ENCODE data around the gene CIAO2A. TPM values are rescaled to one million over a fixed set of nuclear protein-coding genes. Genes with fewer than 3 reads are reported as not detected.
A peak's percentile ranks its signal among the peaks of the same experiment; 100 is the strongest.

The CIAO2A gene
- total RNA-seq, 1 experiment from 2014 or later = 38.7 TPM

DNA sequence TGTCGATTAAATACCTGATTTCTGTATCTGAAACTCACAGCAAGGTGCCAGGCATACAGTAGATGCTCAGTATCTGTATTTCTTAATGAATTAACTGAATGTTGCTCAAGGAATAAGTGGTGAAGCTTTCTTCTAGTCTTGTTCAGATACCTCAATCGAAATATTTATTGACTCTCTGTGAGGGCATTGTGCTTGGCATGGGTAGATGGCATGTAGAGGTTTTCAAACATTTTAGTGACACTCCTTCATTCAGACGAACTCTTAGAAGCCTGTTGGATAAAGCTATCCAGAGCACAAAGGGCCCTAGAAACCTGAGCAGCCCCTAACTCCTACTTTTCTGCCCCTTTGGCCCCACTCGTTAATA is 1.8 kb upstream of the CIAO2A start:
- Mint-ChIP-seq H3K27ac (ENCODE audit: low read depth, unreplicated experiment) (peak overlapping the region; percentile 98), H3K4me1 (ENCODE audit: insufficient read depth, unreplicated experiment) (peaks cover 26% of the 10 kb centered on the region), H3K4me3 (ENCODE audit: unreplicated experiment) (peak overlapping the region; percentile 92), H3K36me3 (ENCODE audit: insufficient read depth, unreplicated experiment) (peaks cover 35% of the 10 kb centered on the region), H3K27me3 (ENCODE audit: insufficient read depth, unreplicated experiment) (no peaks in the 10 kb centered on the region), H3K9me3 (ENCODE audit: unreplicated experiment) (no peaks in the 10 kb centered on the region)
- CTCF ChIA-PET = no interaction called here
- DNase-seq (ENCODE audit: unreplicated experiment) = no peak
- intact Hi-C loops (cut with micrococcal nuclease) = loop anchor here (2.0 kb wide), 1 partner anchor 57 kb away; no protein-coding TSS in a partner anchor
- TF ChIP-seq, protein P1, sequence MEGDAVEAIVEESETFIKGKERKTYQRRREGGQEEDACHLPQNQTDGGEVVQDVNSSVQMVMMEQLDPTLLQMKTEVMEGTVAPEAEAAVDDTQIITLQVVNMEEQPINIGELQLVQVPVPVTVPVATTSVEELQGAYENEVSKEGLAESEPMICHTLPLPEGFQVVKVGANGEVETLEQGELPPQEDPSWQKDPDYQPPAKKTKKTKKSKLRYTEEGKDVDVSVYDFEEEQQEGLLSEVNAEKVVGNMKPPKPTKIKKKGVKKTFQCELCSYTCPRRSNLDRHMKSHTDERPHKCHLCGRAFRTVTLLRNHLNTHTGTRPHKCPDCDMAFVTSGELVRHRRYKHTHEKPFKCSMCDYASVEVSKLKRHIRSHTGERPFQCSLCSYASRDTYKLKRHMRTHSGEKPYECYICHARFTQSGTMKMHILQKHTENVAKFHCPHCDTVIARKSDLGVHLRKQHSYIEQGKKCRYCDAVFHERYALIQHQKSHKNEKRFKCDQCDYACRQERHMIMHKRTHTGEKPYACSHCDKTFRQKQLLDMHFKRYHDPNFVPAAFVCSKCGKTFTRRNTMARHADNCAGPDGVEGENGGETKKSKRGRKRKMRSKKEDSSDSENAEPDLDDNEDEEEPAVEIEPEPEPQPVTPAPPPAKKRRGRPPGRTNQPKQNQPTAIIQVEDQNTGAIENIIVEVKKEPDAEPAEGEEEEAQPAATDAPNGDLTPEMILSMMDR (IDR thresholded peaks at IDR 0.05; ENCODE audit: unreplicated experiment) = no peak
- no TSS peak for BruUV-seq (replicated peaks)
- POLR2A ChIA-PET = interaction anchor here (0.6 to 4.9 kb wide), 15 partner anchors 10 to 938 kb away, joined by 3 to 64 read pairs (median 5); partner anchors contain the start of genes PPIB and RPS27L

DNA sequence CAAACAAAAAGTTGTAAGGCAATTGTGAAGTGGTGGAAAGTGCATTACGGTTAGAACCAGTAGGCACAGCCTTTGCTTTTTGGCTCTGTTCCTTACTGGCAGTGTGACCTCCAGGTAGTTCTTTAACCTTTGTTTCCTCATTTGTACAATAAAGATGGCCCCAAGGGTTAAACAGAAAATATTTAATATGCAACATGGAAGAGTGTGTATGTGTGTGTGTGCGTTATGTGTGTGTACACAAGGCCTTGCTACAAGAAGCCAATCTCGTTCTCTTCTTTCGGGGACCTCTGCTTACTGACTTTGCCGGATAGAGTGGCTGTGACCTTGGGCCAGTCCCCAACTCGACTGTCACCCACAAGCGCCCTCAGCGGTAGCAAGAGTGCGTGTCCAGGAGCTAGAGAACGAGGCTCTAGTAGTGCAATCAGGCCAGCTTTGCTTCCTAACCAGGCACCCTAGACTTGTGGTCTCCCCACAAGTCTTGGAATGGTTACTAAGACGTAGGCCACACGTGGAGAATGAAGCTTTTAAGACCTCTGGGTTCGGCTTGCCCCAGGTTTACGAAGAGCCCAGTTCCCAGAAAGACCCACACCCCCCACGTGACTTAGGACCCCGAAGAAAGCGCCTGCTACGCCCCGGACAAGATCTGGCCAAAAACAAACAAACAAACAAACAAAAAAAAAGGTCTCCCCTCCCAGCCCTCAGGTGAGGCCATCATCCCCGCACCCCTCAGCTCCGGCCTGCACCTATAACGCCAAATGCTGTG is 593 bp downstream of the CIAO2A start:
- TSS peak; percentile 64 for BruUV-seq (replicated peaks)
- Mint-ChIP-seq H3K4me3 (ENCODE audit: unreplicated experiment) (peak overlapping the region; percentile 92), H3K4me1 (ENCODE audit: insufficient read depth, unreplicated experiment) (peaks cover 27% of the 10 kb centered on the region), H3K36me3 (ENCODE audit: insufficient read depth, unreplicated experiment) (peaks cover 45% of the 10 kb centered on the region), H3K27me3 (ENCODE audit: insufficient read depth, unreplicated experiment) (no peaks in the 10 kb centered on the region), H3K27ac (ENCODE audit: low read depth, unreplicated experiment) (peak overlapping the region; percentile 96), H3K9me3 (ENCODE audit: unreplicated experiment) (no peaks in the 10 kb centered on the region)
- CTCF ChIA-PET = interaction anchor here (0.5 to 1.7 kb wide), 8 partner anchors 10 to 260 kb away, joined by 3 to 11 read pairs (median 4); partner anchors contain the start of gene HERC1
- TF ChIP-seq, protein P1 (IDR thresholded peaks at IDR 0.05; ENCODE audit: unreplicated experiment) = no peak
- intact Hi-C loops (cut with micrococcal nuclease) = no loop called here
- DNase-seq (ENCODE audit: unreplicated experiment) = peak; percentile 36
- POLR2A ChIA-PET = interaction anchor here (0.6 to 4.9 kb wide), 48 partner anchors 9 to 713 kb away, joined by 3 to 64 read pairs (median 4); partner anchors contain the start of genes DAPK2, HERC1, PPIB and TRIP4

DNA sequence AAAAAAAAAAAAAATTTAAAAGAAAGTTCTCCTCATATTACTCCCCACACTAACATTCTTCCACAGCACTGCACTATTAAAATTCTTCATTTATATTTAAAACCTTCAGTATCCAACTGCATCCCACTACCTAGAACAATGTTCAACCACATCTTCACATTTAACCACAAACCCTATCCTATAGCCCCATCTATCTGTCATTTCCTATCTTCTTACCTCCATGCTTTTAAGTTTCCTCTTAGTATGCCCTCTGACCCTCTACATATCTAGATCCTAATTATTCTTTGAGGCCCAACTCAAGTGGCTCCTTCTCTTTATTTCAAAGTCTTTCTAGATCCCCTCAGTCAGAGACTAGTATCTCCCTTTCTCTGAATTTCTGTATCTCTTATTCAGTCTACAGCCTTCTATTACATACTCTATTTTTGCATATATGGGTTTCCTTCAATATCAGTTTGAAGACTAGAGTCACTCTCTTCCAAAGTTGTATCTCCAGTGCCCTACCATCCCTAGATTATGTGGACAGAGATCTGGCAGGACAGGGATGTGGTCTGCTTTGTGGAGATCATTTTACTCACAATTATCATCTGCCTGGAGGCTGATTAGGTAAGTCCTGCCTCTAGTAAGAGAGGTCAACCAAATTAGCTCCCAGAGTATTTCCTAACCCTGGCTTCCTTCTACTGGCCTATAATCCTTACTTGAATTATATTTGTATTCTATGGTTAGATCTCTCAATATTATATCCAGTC is 1.4 kb downstream of the CIAO2A start:
- peaks cover 50% of the 10 kb centered on the region for H3K36me3 Mint-ChIP-seq (ENCODE audit: insufficient read depth, unreplicated experiment)
- H3K27me3 Mint-ChIP-seq (ENCODE audit: insufficient read depth, unreplicated experiment) = no peaks in the 10 kb centered on the region
- POLR2A ChIA-PET = interaction anchor here (0.5 to 4.9 kb wide), 11 partner anchors 9 to 853 kb away, joined by 3 to 64 read pairs (median 5); partner anchors contain the start of gene PPIB
- BruUV-seq (replicated peaks) = no TSS peak
- H3K27ac Mint-ChIP-seq (ENCODE audit: low read depth, unreplicated experiment) = peak overlapping the region; percentile 96
- H3K4me3 Mint-ChIP-seq (ENCODE audit: unreplicated experiment) = peak overlapping the region; percentile 92
- H3K9me3 Mint-ChIP-seq (ENCODE audit: unreplicated experiment) = no peaks in the 10 kb centered on the region
- H3K4me1 Mint-ChIP-seq (ENCODE audit: insufficient read depth, unreplicated experiment) = peaks cover 20% of the 10 kb centered on the region
- TF ChIP-seq, protein P1 (IDR thresholded peaks at IDR 0.05; ENCODE audit: unreplicated experiment) = no peak
- peak; percentile 22 for DNase-seq (ENCODE audit: unreplicated experiment)
- CTCF ChIA-PET = interaction anchor here (0.5 to 1.7 kb wide), 3 partner anchors 16 to 63 kb away, joined by 3 to 7 read pairs (median 3); no protein-coding TSS in a partner anchor
- intact Hi-C loops (cut with micrococcal nuclease) = no loop called here

DNA sequence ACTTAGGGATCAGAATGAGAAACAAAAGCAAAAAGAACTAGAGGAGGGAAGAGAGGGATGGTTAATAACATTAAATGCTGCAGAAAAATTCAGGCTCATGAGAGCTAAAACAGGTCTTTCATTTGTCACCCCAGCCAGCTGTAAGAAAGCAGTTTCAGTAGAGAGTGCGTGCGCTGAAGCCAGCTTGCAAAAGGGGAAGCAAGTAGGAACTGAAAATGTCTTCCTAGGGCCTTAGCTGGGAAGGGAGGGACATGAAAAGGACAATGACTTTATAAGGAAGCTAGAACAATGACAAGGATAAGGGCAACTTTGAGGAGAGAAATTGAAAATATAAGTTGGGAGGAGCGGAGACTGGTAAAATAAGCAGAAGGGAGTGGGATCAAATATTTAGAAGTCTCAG is 3.1 kb downstream of the CIAO2A start:
- Mint-ChIP-seq H3K4me1 (ENCODE audit: insufficient read depth, unreplicated experiment) (peaks cover 20% of the 10 kb centered on the region), H3K27me3 (ENCODE audit: insufficient read depth, unreplicated experiment) (no peaks in the 10 kb centered on the region), H3K9me3 (ENCODE audit: unreplicated experiment) (no peaks in the 10 kb centered on the region), H3K27ac (ENCODE audit: low read depth, unreplicated experiment) (peak overlapping the region; percentile 14), H3K4me3 (ENCODE audit: unreplicated experiment) (no peak overlapping the region), H3K36me3 (ENCODE audit: insufficient read depth, unreplicated experiment) (peaks cover 56% of the 10 kb centered on the region)
- no peak for DNase-seq (ENCODE audit: unreplicated experiment)
- CTCF ChIA-PET = interaction anchor here (1.9 kb wide), 1 partner anchor 21 kb away, joined by 4 read pairs; no protein-coding TSS in a partner anchor
- TF ChIP-seq, protein P1 (IDR thresholded peaks at IDR 0.05; ENCODE audit: unreplicated experiment) = no peak
- BruUV-seq (replicated peaks) = no TSS peak
- POLR2A ChIA-PET = interaction anchor here (0.6 kb wide), 1 partner anchor 371 kb away, joined by 3 read pairs; no protein-coding TSS in a partner anchor
- intact Hi-C loops (cut with micrococcal nuclease) = no loop called here
